OCI-LY3 (cell line): Measurements from ENCODE around the gene RAD51B.

Experiments used
- CTCF ChIP-seq: fragments of 200-600, 300-600 bp; sonication (generic); IDR thresholded peaks from 2 replicates; pipeline ENCODE4 v1.5.1; 2014; ENCODE audit warnings: antibody characterized with exemption, low read length, low read depth
- EZH2phosphoT487 ChIP-seq: fragments of 200-600 bp; shearing (Covaris generic); IDR thresholded peaks from 2 replicates; pipeline ENCODE4 v1.6.1; 2018; ENCODE audit warnings: antibody characterized with exemption, mixed run types, low read depth

- TF ChIP-seq CTCF (no peak), EZH2phosphoT487 (no peak)
These were observed 284.3 kb downstream of the RAD51B start for GRCh38 chr14:68103853-68104252.
